ENCODE data around the gene PCIF1.

The PCIF1 gene

DNA sequence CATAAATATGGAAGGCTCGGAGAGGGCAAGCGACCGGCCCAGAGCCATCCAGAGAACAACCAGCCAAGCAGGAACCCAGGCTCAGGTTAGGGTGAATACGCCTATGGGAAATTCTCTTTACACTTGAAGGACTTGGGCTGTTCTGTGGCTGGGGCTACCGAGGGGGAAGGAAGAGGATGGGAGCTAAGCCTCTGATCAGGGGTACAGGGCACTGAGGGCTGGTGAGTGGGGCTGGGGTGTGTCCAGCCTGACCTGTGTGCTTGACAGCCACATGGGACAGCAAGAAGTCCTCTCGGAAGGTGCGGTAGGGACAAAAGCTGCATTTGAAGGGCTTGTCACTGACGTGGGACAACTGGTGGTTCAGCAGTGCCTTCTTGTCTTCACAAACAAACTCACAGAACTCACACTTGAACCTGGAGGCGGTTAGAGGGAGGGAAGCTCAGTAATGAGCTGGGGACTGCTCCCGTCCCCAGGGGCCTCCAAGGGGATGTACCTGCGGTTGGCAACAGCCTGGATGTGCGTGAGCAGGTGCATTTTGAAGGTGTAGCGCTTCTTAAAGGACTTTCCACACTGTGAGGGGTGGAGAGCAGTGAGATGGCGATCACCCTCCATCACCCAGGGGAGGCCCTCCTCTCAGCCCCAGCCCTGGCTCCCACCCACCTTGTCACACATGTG lies 25.6 kb downstream of the PCIF1 start:
- Histone ChIP-seq H3K27ac (no peak overlapping the region), H3K4me3 (no peak overlapping the region)

DNA sequence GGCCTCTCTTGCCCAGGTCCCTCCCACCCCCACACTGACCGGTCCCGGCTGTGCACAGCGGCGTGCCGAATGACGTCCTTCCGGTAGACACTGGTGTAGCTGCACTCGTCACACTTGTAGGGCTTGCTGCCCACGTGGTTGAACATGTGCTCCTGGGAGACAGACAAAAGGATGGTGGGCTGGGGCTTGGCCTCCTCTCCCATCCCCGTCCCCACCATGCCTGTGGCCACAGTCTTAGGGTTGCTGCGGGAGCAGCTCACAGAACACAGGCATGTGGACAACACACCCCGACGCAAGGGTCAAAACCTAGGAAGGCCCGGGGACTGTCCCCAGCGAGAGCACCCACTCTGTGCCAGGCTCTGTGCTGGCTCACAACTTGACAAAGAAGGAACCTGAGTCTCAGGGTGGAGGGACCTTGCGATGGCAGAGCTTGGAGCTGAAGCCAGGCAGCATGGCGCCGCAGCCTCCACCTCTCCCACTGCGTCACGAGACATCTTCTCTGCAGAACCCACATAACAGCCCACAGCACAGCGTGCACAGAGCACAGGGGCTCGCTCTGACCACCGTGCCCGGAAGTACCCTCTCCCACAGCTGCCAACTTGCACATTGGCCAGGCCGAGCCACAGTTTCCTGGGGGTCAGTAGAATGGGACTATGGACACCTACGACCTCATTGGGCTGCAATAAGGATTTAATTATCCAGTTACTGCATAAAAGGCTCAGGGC lies 27.7 kb downstream of the PCIF1 start:
- Histone ChIP-seq H3K27ac (no peak overlapping the region), H3K4me3 (no peak overlapping the region)

- no peak overlapping the region for H3K27ac ChIP-seq
- no peak overlapping the region for H3K4me3 ChIP-seq
Observed at GRCh38 chr20:45963059-45964005, 28.8 kb downstream of the PCIF1 start.

DNA sequence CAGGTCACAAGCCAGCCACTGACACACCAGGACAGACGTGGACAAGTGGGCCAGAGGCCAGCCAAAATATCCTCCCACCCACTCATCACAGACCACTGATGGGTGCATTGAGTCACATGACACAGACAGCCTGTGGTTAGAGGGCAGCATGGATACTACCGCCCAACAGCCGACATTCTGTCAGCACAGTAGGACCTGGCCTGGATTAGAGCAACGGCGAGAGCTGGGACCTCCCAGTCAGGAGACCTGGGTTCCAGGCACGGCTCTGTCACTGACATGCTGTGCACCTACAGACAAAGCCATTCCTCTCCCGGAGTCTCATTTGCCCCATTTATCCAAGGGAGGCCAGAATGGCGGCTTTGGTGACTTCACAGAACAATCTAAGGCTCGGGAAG lies 29.5 kb downstream of the PCIF1 start:
- Histone ChIP-seq H3K4me3 (no peak overlapping the region), H3K27ac (no peak overlapping the region)

DNA sequence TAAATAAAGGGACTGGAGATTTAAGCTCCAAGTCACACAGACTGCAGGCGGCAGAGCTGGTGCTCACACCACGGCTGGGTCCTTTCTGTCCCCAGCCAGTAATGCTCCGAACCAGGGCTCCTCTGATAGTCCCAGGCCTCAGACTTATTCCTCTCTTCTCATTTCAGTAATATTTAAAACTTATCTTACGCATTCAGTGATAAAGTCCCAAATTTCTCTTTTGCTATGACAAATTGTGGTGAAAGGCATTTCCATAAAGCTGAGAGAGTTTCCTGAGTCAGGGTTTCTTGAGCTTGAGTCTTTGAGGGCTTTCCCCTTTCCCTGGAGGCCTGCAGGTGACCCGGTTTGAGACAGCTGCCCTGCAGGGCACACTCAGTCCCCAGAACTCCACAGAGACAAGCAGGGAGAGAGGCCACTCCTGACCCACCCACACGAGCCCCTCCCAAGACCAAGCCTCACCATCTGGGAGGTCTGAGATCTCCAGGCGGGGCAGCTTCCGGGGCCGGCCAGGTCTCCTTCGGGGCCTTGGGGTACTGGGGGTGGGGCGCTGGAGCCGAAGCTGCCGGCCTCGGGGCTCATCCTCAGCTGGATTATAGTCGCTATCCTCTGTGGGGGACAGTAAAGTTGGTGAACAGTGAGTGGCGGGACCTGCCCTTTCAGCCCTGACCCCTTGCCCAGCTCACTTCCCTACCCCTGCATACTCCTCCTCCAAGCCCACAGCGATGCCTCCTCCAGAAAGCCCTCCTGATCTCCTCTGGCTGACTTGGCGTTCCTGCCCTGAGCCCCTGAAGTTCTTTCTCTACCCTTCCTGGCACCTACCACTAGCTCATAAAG lies 30.9 kb downstream of the PCIF1 start:
- Histone ChIP-seq H3K4me3 (no peak overlapping the region), H3K27ac (no peak overlapping the region)

DNA sequence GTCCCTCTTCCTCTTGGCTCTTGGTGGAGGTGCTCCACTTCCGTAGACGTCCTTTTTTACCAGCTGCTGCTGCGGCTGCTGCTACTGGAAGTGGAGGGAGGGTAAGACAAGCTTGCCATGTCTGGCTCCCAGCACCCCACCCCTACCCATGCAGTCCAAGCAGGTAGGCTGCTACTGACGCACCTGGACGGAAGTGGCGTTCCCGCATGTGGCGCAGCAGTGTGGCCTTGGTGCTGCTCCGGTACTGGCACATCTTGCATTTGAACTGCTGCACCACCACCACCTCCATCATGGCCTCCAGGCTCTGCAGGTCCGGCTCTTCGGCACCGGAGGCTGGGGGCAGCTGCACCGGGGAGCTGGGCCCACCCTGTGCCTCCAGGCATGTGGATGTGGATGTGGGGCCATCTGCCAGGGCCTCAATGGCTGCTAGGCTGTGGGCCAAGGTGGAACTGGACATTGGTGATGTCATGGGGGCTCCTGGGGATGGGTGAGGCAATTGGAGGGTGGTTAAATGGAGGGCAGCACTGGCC lies 33.1 kb downstream of the PCIF1 start:
- Histone ChIP-seq H3K4me3 (no peak overlapping the region), H3K27ac (peak overlapping the region in 1 of 21 experiments; percentile 18)

DNA sequence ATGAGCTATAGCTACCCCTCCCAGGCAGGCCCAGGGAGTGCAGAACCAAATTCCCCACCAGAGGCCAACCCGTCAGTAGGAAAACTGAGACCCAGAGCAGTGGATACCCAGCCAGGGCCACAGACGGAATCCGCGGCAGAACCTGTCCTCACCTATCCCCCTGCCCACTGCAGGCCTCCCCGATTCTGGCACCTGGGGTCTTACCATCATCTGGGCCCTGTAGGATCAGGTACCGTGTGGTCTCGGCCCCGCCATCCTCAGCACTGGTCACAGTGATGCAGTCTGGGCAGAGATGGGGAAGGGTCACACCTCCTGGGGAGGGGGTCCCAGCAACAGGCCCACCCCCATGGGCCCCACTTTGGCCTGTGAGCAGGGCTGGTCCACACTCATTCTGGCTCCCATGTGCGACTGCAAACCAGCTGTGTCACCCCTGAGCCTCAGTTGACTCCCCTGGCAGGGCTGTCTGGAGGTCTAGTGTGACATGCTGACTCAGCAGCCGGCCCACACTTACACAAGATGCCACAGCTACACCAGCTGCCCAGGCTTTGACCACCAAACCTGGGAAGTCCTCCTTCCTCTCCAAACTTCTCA lies 33.7 kb downstream of the PCIF1 start:
- no peak overlapping the region for H3K4me3 ChIP-seq
- peak overlapping the region in 2 of 21 experiments; percentile 3 to 18 for H3K27ac ChIP-seq

DNA sequence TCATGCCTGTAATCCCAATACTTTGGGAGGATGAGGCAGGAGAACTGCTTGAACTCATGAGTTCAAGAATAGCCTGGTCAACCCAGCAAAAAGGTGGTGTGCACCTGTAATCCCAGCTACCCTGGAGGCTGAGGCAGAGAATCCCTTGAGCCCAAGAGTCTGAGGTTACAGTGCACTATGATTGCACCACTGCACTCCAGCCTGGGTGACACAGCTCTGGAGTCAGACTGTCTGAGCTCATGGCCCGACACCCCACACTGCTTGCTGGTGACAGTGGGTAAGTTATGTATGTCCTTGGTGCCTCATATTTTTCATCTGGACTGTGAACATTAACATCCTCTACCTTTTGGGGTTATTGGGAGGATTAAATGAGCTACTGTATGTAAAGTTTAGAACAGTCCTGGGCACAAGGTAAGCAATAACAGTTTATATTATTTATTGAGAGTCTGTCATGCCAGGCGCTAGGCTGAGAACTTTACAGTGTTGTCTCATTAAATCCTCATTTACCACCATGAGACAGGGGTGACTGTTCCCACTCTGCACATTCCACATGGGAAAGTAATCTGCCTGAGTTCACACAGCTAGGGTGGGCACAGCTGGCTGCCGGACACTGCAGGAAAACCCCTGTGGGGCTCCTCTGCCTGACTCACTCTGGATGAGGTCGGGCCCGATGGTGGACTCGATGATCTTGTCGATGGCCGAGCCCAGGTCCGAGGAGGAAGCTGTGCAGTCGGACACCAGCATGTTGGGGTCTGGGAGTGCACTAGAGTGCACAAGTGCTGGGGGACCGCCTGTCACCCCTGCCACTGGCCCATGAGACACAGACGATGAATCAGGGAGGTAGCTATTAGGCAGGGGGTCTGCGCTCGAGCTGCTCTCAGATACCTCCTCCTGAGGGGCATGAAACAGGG lies 34.6 kb downstream of the PCIF1 start:
- Histone ChIP-seq H3K27ac (peak overlapping the region in 7 of 21 experiments; percentile 3 to 100 (median 100)), H3K4me3 (peak overlapping the region in 1 of 7 experiments; percentile 94)

DNA sequence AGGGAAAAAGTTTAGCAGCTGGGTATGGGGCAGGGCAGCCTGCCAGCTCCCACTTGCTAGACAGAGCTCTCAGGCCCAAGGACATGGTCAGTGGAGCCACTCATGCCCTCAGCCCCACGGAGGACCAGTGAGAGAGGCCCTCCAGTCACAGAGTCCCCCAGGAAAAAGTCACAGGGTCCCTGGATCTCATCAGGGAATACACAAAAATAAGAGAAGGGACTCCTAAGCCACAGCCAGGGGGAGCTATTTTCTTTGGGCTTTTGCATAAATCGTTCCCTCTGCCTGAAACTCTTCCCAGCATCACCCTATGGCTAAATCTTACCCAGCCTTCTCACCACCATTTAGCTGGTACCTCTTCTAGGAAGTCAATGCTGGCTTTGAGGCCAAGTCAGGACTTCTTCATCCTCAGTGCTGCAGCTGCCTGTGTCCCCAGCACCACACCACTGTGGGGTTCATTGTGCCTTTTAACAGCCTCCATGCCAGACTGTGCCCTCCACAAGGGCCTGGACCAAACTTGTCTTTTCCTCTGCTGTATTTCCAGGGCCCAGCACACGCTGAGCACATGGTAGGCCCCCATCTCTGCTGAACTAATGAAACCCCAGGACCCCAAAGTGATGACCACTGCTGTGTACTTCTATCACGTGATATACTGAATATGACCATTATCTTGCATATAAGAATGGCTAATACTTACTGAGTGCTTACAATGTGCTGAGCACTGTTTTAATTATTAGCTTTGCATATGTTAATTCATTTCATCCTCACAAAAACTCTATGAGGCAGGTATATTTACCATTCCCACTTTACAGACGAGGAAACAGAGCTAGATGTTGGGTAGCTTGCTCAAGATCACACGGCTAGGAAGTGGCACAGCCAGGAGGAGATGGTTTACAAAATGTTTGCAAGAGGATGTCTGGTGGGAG lies 35.5 kb downstream of the PCIF1 start:
- peak overlapping the region in 4 of 7 experiments; percentile 65 to 94 (median 89) for H3K4me3 ChIP-seq
- H3K27ac ChIP-seq = peak overlapping the region in 13 of 21 experiments; percentile 8 to 100 (median 100)

- H3K27ac ChIP-seq = peak overlapping the region; percentile 98 to 100 (median 100)
- H3K4me3 ChIP-seq = peak overlapping the region; percentile 65 to 94 (median 87)
Observed at GRCh38 chr20:45970646-45971424, 36.4 kb downstream of the PCIF1 start.

DNA sequence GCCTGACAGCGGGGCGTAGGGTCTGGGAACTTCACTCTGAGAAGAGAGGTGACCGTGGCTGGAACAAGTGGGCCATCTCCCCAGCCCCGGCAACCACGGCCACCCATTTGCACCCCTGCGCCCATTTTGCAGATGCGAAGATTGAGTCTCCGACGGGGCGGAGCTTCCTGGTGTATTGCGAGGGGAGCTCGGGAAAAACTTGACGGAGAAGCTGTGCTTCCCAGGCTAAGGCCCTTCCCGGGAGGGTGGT lies 36.9 kb downstream of the PCIF1 start:
- H3K27ac ChIP-seq = peak overlapping the region; percentile 98 to 100 (median 100)
- peak overlapping the region; percentile 65 to 94 (median 87) for H3K4me3 ChIP-seq

- Histone ChIP-seq H3K4me3 (peak within 1 kb of the TSS; percentile 65 to 94 (median 87)), H3K27ac (peak within 1 kb of the TSS; percentile 98 to 100 (median 100))
Observed at GRCh38 chr20:45971675-45972499, 37.4 kb downstream of the PCIF1 start, which contains the start of gene ZNF335. ZNF335 (minus strand) TSS chr20:45972203; CDS start chr20:45971410, 793 bp downstream.

GRCh38 chr20:45972500-45973183 lies 38.2 kb downstream of the PCIF1 start:
- peak overlapping the region in 19 of 21 experiments; percentile 98 to 100 (median 100) for H3K27ac ChIP-seq
- H3K4me3 ChIP-seq = peak overlapping the region; percentile 65 to 94 (median 87)

DNA sequence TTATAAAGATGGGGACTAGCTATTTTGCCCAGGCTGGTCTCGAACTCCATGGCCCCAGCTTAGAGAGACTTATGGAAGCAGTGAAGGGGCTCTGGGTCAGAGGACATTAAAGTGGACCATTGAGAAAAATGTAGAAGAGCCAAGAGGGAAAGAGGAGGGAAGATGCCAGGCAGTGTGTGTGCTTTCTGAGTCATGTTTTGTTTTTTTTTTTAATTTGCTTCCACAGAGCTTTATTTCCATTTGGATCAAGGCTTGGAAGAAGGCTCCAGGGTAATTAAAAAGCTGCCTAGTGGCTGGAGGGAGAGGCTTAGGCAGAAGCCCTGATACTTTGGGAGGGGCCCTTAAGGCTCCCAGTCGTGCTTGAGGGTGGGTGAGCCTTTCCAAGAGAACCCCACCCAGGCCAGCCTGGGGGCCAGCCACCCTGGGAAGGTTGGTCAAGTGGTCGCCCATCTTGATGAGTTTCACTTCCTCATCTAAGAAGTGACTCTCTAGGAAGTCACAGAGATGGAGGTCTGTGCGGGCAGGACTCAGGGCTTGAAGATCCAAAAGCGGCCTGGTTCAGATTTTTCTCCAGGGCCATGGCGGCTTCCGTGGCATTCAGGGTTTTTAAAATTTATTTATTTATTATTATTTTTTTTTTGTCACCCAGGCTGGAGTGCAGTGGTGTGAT lies 40.5 kb downstream of the PCIF1 start:
- Histone ChIP-seq H3K27ac (peak overlapping the region in 2 of 21 experiments; percentile 1 to 5), H3K4me3 (no peak overlapping the region)

Data from skin epidermis (tissue), 12 donors.